Nephron (organoid): Measurements from ENCODE around the gene CHPF2.
A peak's percentile ranks its signal among the peaks of the same experiment; 100 is the strongest.

Experiments
- H3K27ac Mint-ChIP-seq, 3 experiments: 2 replicates each; pipeline ENCODE4 v1.8.0; 2020; ENCODE audit warnings: mixed read lengths in 3 of 3, mild to moderate bottlenecking in 2 of 3, moderate library complexity in 1 of 3
- H3K27me3 Mint-ChIP-seq: 2 replicates; pipeline ENCODE4 v1.8.0; 2021; ENCODE audit warnings: low read depth, mild to moderate bottlenecking, moderate library complexity, mixed read lengths
- H3K36me3 Mint-ChIP-seq: 2 replicates; pipeline ENCODE4 v1.8.0; 2020; ENCODE audit warnings: low read depth, mixed read lengths
- H3K4me1 Mint-ChIP-seq: 2 replicates; pipeline ENCODE4 v1.8.0; 2020; ENCODE audit warnings: mixed read lengths
- H3K4me3 Mint-ChIP-seq, 3 experiments: 2 replicates each; pipeline ENCODE4 v1.8.0; 2020; ENCODE audit warnings: mild to moderate bottlenecking in 3 of 3, mixed read lengths in 3 of 3, moderate library complexity in 2 of 3
- H3K9me3 Mint-ChIP-seq: 2 replicates; pipeline ENCODE4 v1.8.0; 2020; ENCODE audit warnings: mixed read lengths
- TF ChIP-seq, protein P1 (sequence below), 3 experiments: fragments of 200-600 bp; sonication (generic); IDR thresholded peaks; one replicate each; pipeline ENCODE4 v1.5.0; 2021; ENCODE audit warnings: antibody characterized with exemption in 3 of 3; ENCODE audit not compliant: unreplicated experiment in 3 of 3

Gene CHPF2

DNA sequence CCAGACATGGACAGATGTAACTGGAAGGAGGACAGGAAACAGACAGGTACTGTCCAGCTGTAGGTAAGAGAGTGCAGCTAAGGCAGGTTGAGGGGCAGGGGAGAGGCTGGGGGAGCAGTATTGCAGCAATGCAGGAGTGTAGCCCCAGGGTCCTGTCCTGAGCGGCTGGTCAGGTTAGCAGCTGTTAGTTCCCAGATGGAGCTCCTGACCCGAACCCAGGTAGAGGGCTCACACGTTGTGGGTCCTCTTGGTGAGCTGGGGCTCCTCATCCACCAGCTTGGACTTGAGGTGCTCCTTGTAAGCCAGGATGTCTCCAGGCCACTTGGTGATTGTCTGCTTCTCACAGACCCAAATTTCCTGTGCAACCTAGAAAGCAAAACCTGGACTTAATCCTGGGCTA, 18.5 kb upstream of the CHPF2 start:
- Mint-ChIP-seq H3K4me3 (no peak overlapping the region), H3K27me3 (no peaks in the 10 kb centered on the region), H3K36me3 (peaks cover 48% of the 10 kb centered on the region), H3K4me1 (no peaks in the 10 kb centered on the region), H3K27ac (no peak overlapping the region), H3K9me3 (no peaks in the 10 kb centered on the region)
- TF ChIP-seq, protein P1, sequence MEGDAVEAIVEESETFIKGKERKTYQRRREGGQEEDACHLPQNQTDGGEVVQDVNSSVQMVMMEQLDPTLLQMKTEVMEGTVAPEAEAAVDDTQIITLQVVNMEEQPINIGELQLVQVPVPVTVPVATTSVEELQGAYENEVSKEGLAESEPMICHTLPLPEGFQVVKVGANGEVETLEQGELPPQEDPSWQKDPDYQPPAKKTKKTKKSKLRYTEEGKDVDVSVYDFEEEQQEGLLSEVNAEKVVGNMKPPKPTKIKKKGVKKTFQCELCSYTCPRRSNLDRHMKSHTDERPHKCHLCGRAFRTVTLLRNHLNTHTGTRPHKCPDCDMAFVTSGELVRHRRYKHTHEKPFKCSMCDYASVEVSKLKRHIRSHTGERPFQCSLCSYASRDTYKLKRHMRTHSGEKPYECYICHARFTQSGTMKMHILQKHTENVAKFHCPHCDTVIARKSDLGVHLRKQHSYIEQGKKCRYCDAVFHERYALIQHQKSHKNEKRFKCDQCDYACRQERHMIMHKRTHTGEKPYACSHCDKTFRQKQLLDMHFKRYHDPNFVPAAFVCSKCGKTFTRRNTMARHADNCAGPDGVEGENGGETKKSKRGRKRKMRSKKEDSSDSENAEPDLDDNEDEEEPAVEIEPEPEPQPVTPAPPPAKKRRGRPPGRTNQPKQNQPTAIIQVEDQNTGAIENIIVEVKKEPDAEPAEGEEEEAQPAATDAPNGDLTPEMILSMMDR (IDR thresholded peaks at IDR 0.05; ENCODE audit: unreplicated experiment in 3 of 3): no peak

DNA sequence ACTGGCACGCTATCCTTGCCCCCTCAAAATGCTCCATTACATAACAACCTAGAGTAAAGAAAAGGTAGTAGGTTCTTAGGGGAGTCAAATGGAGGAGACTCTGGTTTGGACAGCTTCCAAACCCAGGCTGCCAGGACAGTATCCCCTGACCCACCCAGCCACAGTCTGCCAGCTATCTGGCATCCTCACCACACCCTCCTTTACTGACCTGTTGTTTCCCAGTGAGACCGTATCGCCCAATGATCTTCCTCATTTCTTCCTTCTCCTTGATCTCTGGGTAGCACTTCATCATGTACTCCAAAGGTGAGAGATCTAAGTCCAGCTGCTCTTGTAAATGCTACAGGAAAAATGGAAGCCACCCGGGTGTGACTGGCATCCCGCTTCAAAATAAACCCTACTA, 16.9 kb upstream of the CHPF2 start:
- H3K4me3 Mint-ChIP-seq: no peak overlapping the region
- no peaks in the 10 kb centered on the region for H3K9me3 Mint-ChIP-seq
- H3K4me1 Mint-ChIP-seq: no peaks in the 10 kb centered on the region
- H3K27ac Mint-ChIP-seq: no peak overlapping the region
- H3K36me3 Mint-ChIP-seq: peaks cover 56% of the 10 kb centered on the region
- H3K27me3 Mint-ChIP-seq: no peaks in the 10 kb centered on the region
- TF ChIP-seq, protein P1 (IDR thresholded peaks at IDR 0.05; ENCODE audit: unreplicated experiment in 3 of 3): no peak

DNA sequence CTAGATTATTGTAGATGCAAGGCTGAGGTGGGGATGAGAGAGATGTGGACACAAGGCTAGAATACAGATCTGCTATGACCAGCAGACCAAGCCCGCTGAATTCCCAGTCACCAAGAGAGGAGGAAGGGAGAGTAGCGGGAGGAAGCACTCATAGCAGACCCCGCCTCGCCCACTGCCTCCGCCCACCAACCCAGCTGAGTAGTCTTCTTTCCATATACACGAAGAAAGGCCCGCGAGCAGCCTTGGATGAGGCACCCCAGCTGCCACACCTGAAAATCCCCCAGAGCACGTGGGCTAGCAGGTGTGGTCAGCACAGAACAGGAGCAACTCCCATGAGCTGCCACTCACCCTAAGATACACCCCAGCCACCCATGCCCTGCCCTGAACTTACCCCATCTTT, 14.1 kb upstream of the CHPF2 start:
- Mint-ChIP-seq H3K4me1 (no peaks in the 10 kb centered on the region), H3K4me3 (no peak overlapping the region), H3K27ac (no peak overlapping the region), H3K27me3 (no peaks in the 10 kb centered on the region), H3K9me3 (no peaks in the 10 kb centered on the region), H3K36me3 (peaks cover 69% of the 10 kb centered on the region)
- TF ChIP-seq, protein P1 (IDR thresholded peaks at IDR 0.05; ENCODE audit: unreplicated experiment in 3 of 3): no peak

DNA sequence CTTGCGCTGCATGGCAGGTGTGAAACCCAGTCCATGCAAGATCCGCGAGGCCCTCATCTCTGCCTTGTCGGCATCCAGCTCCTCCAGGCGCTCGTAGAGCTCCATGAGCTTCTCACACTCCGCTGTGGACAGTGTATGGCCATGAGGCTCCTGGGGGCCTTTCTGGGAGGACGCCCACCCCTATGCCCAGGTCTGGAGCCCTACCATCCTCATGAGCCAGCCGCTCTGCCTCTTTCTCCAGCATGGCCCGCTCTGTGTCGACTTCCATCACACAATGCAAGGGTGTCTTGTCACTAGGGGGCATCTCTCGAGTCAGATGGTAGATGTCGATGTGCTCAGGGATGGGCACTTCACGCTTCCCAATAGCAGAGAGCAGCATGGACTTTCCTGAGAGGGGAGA, 8.6 kb upstream of the CHPF2 start:
- Mint-ChIP-seq H3K27me3 (no peaks in the 10 kb centered on the region), H3K27ac (no peak overlapping the region), H3K4me1 (peaks cover 32% of the 10 kb centered on the region), H3K36me3 (peaks cover 48% of the 10 kb centered on the region), H3K9me3 (no peaks in the 10 kb centered on the region), H3K4me3 (peak overlapping the region in 1 of 3 experiments; percentile 8)
- TF ChIP-seq, protein P1 (IDR thresholded peaks at IDR 0.05; ENCODE audit: unreplicated experiment in 3 of 3): no peak

DNA sequence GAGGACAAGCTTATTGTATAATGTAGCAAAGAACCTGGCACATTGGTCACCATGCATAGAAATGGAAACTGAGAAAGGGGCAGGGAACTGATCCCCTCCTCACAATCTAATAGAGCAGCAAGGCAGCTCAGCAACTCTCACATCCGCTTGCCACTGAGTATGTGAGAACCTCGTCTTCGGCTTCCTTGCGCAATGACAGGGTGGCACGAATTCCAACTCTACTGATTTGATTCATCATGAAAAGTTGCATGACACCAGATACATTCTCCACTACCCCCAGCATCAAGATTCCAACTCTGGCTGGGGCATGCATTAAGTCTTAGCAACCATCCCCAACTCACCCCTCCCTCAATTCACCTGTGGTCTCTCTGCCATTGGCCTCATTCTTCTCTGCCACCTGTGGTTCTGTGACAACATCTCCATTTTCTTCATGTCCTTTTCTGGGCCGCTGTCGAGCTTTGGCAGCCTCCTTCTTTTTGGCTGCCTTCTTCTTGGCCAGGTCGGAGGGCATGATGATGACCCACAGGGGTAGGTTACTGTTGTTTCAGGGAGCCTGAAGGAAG, 6.3 kb upstream of the CHPF2 start:
- TF ChIP-seq, protein P1 (IDR thresholded peaks at IDR 0.05; ENCODE audit: unreplicated experiment in 3 of 3): no peak
- Mint-ChIP-seq H3K27me3 (no peaks in the 10 kb centered on the region), H3K4me3 (peak overlapping the region; percentile 94 to 98 (median 95)), H3K9me3 (no peaks in the 10 kb centered on the region), H3K27ac (no peak overlapping the region), H3K4me1 (peaks cover 32% of the 10 kb centered on the region), H3K36me3 (peaks cover 32% of the 10 kb centered on the region)

DNA sequence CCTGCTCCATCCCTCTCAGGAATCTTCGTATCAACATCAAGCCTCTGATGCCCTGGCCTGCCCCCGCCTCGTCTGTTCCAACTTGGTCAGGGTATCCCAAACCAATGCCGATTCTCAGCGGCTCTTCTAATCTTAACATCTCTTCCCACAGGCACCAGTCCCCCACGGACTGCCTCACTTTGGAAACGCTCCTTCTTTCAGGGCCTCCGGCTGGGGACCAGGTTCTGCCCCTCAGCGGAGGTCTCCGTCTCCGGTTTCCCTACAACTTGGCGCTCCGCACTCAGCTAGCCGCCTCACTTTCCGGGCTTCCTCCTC, 5.8 kb upstream of the CHPF2 start:
- Mint-ChIP-seq H3K4me3 (peak overlapping the region; percentile 94 to 98 (median 95)), H3K27ac (peak overlapping the region in 2 of 3 experiments; percentile 99), H3K4me1 (peaks cover 33% of the 10 kb centered on the region), H3K9me3 (no peaks in the 10 kb centered on the region), H3K27me3 (no peaks in the 10 kb centered on the region), H3K36me3 (peaks cover 31% of the 10 kb centered on the region)
- TF ChIP-seq, protein P1 (IDR thresholded peaks at IDR 0.05; ENCODE audit: unreplicated experiment in 3 of 3): no peak
